Esophagus squamous epithelium (tissue), 4 donors: Measurements from ENCODE around the gene ANTXR2.

Experiments
- POLR2A ChIP-seq, 4 donors: fragments of 450-650 bp; IDR thresholded peaks; one replicate each; pipeline ENCODE4 v1.6.1; 2017; ENCODE audit warnings: antibody characterized with exemption in 4 of 4, mild to moderate bottlenecking in 4 of 4, moderate library complexity in 3 of 4
- TF ChIP-seq, protein P1 (sequence below), 6 experiments: fragments of 450-650 bp in 4 of 6; fragments of 200-600 bp in 2 of 6; sonication (generic) in 2 of 6; IDR thresholded peaks; one replicate each; pipeline ENCODE4 v1.5.1; 2016 to 2019; ENCODE audit warnings: antibody characterized with exemption in 6 of 6, mild to moderate bottlenecking in 4 of 6, moderate library complexity in 4 of 6

GRCh38 chr4:79987401-79987800, 85.6 kb downstream of the ANTXR2 start:
- TF ChIP-seq, protein P1, sequence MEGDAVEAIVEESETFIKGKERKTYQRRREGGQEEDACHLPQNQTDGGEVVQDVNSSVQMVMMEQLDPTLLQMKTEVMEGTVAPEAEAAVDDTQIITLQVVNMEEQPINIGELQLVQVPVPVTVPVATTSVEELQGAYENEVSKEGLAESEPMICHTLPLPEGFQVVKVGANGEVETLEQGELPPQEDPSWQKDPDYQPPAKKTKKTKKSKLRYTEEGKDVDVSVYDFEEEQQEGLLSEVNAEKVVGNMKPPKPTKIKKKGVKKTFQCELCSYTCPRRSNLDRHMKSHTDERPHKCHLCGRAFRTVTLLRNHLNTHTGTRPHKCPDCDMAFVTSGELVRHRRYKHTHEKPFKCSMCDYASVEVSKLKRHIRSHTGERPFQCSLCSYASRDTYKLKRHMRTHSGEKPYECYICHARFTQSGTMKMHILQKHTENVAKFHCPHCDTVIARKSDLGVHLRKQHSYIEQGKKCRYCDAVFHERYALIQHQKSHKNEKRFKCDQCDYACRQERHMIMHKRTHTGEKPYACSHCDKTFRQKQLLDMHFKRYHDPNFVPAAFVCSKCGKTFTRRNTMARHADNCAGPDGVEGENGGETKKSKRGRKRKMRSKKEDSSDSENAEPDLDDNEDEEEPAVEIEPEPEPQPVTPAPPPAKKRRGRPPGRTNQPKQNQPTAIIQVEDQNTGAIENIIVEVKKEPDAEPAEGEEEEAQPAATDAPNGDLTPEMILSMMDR (IDR thresholded peaks at IDR 0.05): no peak
- no peak for TF ChIP-seq POLR2A (IDR thresholded peaks at IDR 0.05)
